ENCODE results near the gene CBLL1. TPM values are rescaled to one million over a fixed set of nuclear protein-coding genes. Genes with fewer than 3 reads are reported as not detected.

Gene CBLL1
- total RNA-seq, 1 experiment from 2014 or later, result 34.5 TPM

DNA sequence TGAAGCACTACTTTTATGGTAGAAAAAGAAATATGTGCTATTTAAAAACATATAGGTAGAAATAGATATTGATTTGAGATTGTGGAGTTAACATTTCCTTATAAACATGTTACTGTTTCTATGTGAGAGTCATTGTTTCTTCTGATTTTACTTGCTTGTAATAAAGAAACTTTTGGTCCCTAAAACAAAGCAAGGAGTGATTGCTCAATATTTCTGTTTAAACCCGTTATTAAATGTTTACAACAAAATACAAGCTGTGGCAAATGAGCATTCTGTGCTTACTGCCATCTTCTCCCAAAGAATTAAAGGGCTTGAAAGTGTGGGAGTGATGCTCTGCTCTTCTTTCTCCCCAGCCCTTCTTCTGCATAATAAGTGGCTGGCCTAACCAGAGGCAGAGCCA lies 22.7 kb upstream of the CBLL1 start:
- H3K36me3 Mint-ChIP-seq (ENCODE audit: insufficient read depth, unreplicated experiment), result no peaks in the 10 kb centered on the region
- no peaks in the 10 kb centered on the region for H3K27me3 Mint-ChIP-seq (ENCODE audit: insufficient read depth, unreplicated experiment)
- TF ChIP-seq CTCF (IDR thresholded peaks at IDR 0.05; ENCODE audit: unreplicated experiment), result no peak
- POLR2A ChIA-PET, result interaction anchor here (1.7 kb wide), 1 partner anchor 10 kb away, joined by 3 read pairs; no protein-coding TSS in a partner anchor
- CTCF ChIA-PET, result interaction anchor here (0.8 kb wide), 1 partner anchor 284 kb away, joined by 3 read pairs; no protein-coding TSS in a partner anchor
- DNase-seq (ENCODE audit: unreplicated experiment), result no peak
- no peaks in the 10 kb centered on the region for H3K9me3 Mint-ChIP-seq (ENCODE audit: unreplicated experiment)
- intact Hi-C loops (cut with micrococcal nuclease), result loop anchor here (5.0 kb wide), 1 partner anchor 779 kb away; no protein-coding TSS in a partner anchor
- H3K27ac Mint-ChIP-seq (ENCODE audit: low read depth, unreplicated experiment), result no peak overlapping the region
- no TSS peak for BruUV-seq (replicated peaks)
- H3K4me1 Mint-ChIP-seq (ENCODE audit: insufficient read depth, unreplicated experiment), result peaks cover 7% of the 10 kb centered on the region
- no peak overlapping the region for H3K4me3 Mint-ChIP-seq (ENCODE audit: unreplicated experiment)

DNA sequence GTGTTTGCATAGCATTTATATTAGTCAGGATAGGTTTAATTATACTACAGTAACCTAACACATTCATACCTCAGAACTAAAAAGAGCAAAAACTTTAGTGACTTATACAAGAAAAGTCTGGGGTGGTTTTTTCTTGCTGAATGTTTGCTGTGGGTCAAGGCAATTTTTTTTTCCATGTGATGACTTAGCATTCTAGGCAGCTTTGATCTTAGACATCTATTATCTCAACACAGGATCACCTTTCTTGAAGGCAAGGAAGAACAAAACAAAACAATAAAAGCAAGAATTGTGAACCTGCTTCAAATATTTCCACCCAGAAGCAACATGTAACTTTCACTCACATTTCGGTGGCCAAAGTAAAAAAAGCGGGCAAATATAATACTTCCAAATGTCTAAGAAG lies 20.7 kb upstream of the CBLL1 start:
- no peak for DNase-seq (ENCODE audit: unreplicated experiment)
- intact Hi-C loops (cut with micrococcal nuclease), result loop anchor here (5.0 kb wide), 1 partner anchor 781 kb away; no protein-coding TSS in a partner anchor
- H3K9me3 Mint-ChIP-seq (ENCODE audit: unreplicated experiment), result no peaks in the 10 kb centered on the region
- no peaks in the 10 kb centered on the region for H3K36me3 Mint-ChIP-seq (ENCODE audit: insufficient read depth, unreplicated experiment)
- H3K27ac Mint-ChIP-seq (ENCODE audit: low read depth, unreplicated experiment), result no peak overlapping the region
- peaks cover 5% of the 10 kb centered on the region for H3K4me1 Mint-ChIP-seq (ENCODE audit: insufficient read depth, unreplicated experiment)
- no peak for TF ChIP-seq CTCF (IDR thresholded peaks at IDR 0.05; ENCODE audit: unreplicated experiment)
- ChIA-PET CTCF (interaction anchor here (0.7 to 7.9 kb wide), 6 partner anchors 20 to 258 kb away, joined by 3 to 95 read pairs (median 6); partner anchors contain the start of gene CBLL1), POLR2A (no interaction called here)
- no TSS peak for BruUV-seq (replicated peaks)
- H3K27me3 Mint-ChIP-seq (ENCODE audit: insufficient read depth, unreplicated experiment), result peaks cover 13% of the 10 kb centered on the region
- no peak overlapping the region for H3K4me3 Mint-ChIP-seq (ENCODE audit: unreplicated experiment)

- intact Hi-C loops (cut with micrococcal nuclease), result loop anchor here (1.0 to 2.0 kb wide), 6 partner anchors 130 to 578 kb away; partner anchors contain the start of gene BCAP29
- peak; percentile 78 for DNase-seq (ENCODE audit: unreplicated experiment)
- POLR2A ChIA-PET, result interaction anchor here (1.0 kb wide), 1 partner anchor 18 kb away, joined by 3 read pairs; no protein-coding TSS in a partner anchor
- Mint-ChIP-seq H3K27ac (ENCODE audit: low read depth, unreplicated experiment) (no peak overlapping the region), H3K4me1 (ENCODE audit: insufficient read depth, unreplicated experiment) (no peaks in the 10 kb centered on the region), H3K9me3 (ENCODE audit: unreplicated experiment) (no peaks in the 10 kb centered on the region), H3K4me3 (ENCODE audit: unreplicated experiment) (no peak overlapping the region), H3K27me3 (ENCODE audit: insufficient read depth, unreplicated experiment) (peaks cover 23% of the 10 kb centered on the region), H3K36me3 (ENCODE audit: insufficient read depth, unreplicated experiment) (no peaks in the 10 kb centered on the region)
- BruUV-seq (replicated peaks), result no TSS peak
- CTCF ChIA-PET, result interaction anchor here (0.7 to 7.9 kb wide), 17 partner anchors 12 to 421 kb away, joined by 3 to 95 read pairs (median 3); no protein-coding TSS in a partner anchor
- peak; percentile 60 for TF ChIP-seq CTCF (IDR thresholded peaks at IDR 0.05; ENCODE audit: unreplicated experiment)
These were observed 18.7 kb upstream of the CBLL1 start for GRCh38 chr7:107725138-107725740.

- no peak overlapping the region for H3K4me3 Mint-ChIP-seq (ENCODE audit: unreplicated experiment)
- no peaks in the 10 kb centered on the region for H3K4me1 Mint-ChIP-seq (ENCODE audit: insufficient read depth, unreplicated experiment)
- peaks cover 23% of the 10 kb centered on the region for H3K27me3 Mint-ChIP-seq (ENCODE audit: insufficient read depth, unreplicated experiment)
- H3K9me3 Mint-ChIP-seq (ENCODE audit: unreplicated experiment), result no peaks in the 10 kb centered on the region
- no peak overlapping the region for H3K27ac Mint-ChIP-seq (ENCODE audit: low read depth, unreplicated experiment)
- no peak for TF ChIP-seq CTCF (IDR thresholded peaks at IDR 0.05; ENCODE audit: unreplicated experiment)
- ChIA-PET POLR2A (interaction anchor here (0.7 to 1.3 kb wide), 4 partner anchors 10 to 19 kb away, joined by 3 to 4 read pairs (median 3); partner anchors contain the start of gene CBLL1), CTCF (interaction anchor here (0.6 to 7.9 kb wide), 11 partner anchors 14 to 420 kb away, joined by 3 to 95 read pairs (median 5); no protein-coding TSS in a partner anchor)
- H3K36me3 Mint-ChIP-seq (ENCODE audit: insufficient read depth, unreplicated experiment), result no peaks in the 10 kb centered on the region
- BruUV-seq (replicated peaks), result no TSS peak
- intact Hi-C loops (cut with micrococcal nuclease), result no loop called here
- no peak for DNase-seq (ENCODE audit: unreplicated experiment)
These were observed 17.4 kb upstream of the CBLL1 start for GRCh38 chr7:107726356-107727130.

All from MCF 10A (cell line).